Stimulated activated naive CD4-positive, alpha-beta T cell treated with Interleukin-2 at 50 U/mL for 16 hours (primary cell): Measurements from ENCODE around the gene TOE1.
"Not testable (repeated sequence)": the region's sequence is repeated elsewhere in the genome, so short reads cannot be mapped to it uniquely, and the experiment has no call there.

Experiments
- DNase-seq: peaks from one replicate; lab custom pipeline; 2025; lab: John Stamatoyannopoulos, UW

TOE1 gene

DNA sequence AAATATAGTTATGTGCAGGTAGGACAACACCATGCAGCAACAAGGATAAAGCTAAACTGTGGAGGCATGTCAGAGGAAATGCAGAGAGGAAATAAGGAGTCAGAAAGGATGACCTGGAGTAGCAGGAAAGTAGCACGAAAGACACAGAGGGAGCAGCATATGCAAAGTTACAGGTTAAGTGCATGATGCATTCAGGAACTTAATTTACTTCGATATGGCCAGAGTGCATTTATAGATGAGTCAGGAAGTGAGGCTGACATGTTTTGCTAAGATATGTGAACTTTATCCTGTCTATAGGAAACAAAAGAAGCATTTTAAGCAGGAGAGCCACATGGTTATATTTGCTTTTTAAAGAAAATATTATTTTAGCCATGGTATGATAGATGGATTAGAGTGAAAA is 15.7 kb downstream of the TOE1 start:
- no peak for DNase-seq

DNA sequence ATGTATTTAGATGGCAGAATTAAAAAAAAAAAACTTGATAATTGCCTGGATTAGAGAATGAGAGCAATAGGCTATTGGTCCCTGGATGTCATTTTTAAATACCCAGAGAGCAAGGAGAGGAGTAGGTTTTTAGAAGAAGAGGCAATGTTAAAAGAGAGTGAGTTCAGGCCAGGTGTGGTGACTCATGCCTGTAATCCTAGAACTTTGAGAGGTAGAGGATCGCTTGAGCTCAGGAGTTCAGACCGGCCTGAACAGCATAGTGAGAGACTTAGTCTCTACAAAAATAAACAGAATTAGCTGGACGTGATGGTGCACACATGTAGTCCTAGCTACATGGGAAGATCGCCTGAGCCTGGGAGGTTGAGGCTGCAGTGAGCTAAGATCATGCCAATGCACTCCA is 16.2 kb downstream of the TOE1 start:
- DNase-seq, result no peak

- peak; percentile 14 for DNase-seq
These were observed 20.0 kb downstream of the TOE1 start for GRCh38 chr1:45359882-45360513.

DNA sequence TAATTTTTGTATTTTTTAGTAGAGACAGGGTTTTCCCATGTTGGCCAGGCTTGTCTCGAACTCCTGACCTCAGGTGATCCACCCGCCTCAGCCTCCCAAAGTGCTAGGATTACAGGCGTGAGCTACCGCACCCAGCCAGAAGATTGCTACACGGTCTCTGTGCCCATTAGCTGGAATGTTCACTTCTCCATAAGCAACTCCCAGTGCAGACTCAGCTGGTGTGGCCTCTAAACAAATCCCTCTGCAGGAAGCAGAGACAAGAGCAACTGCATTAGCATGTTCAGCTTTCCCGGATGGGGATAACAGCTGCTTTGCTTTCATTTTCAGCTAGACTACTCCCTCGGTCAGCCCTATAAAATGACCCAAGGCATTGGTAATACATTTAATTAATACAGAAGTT is 21.0 kb downstream of the TOE1 start:
- DNase-seq, result not testable (repeated sequence)

GRCh38 chr1:45364294-45364693 is 24.3 kb downstream of the TOE1 start:
- no peak for DNase-seq

- no peak for DNase-seq
These were observed 25.1 kb downstream of the TOE1 start for GRCh38 chr1:45365051-45365450.

GRCh38 chr1:45370575-45370974 is 30.6 kb downstream of the TOE1 start:
- no peak for DNase-seq

GRCh38 chr1:45373573-45373972 is 33.6 kb downstream of the TOE1 start:
- no peak for DNase-seq

DNA sequence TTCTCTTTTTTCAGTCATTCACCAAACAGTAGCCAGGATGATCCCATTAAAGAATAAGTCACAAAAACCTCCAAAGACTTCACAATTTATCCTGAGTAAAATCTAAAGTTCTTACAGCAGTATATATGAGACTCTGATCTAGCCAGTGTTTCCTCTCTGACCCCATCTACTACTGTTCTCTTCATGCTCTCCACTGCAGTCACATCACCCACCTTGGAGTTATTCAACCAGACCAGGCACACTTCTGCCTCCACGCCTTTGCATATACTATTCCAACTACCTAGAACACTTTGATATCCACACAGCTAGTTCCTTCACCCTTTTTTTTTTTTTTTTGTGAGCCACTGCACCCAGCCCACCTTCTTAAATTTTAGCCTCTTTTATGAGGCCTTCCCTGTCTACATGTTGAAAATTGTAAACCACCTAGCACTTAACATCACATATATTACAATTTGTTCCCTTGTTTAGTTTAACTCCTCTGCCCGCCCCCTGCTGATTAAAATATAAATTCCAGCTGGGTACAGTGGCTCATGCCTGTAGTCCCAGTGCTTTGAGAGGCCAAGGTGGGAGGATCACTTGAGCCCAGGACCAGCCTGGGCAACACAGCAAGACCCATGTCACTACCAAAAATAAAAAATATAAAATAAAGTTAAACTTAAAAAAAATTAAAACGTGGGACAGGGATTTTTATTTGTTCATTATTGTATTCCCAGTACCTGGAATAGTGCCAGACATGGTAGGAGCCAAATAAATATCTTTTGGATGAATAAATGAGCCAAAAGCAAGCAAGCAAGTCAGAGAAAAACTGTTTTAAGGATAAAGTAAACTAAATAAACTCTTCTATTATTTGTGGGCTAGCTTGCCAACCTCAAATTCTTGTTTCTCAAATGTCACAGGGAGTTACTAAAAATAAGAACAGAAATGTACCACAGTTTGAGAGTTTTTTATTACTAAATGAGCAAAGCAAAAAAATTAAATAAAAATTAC is 35.4 kb downstream of the TOE1 start:
- no peak for DNase-seq

- DNase-seq, result no peak
These were observed 38.2 kb downstream of the TOE1 start for GRCh38 chr1:45378184-45378583.

DNA sequence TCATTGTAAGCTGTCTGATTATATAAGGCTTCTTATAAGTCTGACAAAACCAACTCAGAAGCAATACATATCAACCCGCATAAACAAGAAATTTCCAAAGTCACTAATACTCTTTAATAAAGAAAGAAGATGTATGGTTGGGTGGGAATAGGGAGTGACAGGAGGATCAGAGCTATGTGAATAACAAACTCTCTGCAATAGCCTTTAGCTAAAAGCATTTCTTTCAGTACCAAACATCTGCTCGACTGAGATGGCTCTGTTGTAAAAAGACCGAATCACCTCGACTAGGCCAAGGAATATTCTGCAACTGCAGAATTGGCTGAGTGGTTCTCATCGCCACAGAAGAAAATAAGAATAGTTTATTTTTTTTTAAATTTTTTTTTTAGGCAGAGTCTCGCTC is 39.6 kb downstream of the TOE1 start:
- DNase-seq, result no peak

GRCh38 chr1:45380125-45380524 is 40.2 kb downstream of the TOE1 start:
- DNase-seq, result no peak

DNA sequence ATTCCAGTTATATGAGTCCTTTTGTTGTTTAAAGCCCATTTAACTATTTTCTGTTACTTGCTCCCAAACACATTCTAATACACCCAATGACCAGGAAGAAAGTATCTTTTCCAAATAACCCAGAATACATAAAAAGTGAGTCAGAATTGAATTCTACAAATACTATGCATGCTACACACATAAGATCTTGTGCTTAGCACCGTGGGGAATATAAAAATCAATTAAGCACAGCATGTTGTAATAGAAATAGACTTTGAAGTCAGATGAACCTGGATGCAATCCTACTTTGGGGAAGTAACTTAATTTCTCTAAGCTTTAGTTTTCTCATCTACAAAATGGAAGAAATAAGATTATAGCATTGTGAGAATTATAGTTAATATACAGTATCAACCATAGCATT is 40.8 kb downstream of the TOE1 start:
- no peak for DNase-seq

GRCh38 chr1:45381243-45381642 is 41.3 kb downstream of the TOE1 start:
- DNase-seq, result no peak

DNA sequence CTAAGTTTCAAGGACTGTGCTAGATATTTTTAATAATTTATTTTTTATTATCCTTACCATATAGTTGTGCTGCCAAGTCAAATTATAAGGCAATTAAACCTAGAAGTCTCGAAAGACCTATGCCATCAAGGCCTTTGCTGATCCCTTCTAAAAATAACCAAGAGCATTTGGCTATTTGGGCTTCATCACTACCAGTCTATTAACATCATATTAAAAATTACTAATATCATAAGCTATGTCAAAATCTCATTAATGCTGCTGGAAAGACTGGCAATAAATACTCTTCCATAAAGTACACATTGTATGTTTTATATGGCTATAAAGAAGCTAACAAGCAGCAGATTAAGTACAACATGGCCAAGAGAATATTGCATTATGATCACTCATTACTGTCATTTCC is 43.2 kb downstream of the TOE1 start:
- DNase-seq, result no peak

- not testable (repeated sequence) for DNase-seq
These were observed 44.2 kb downstream of the TOE1 start for GRCh38 chr1:45384213-45384612.

- no peak for DNase-seq
These were observed 45.3 kb downstream of the TOE1 start for GRCh38 chr1:45385302-45385701.

GRCh38 chr1:45386219-45386618 is 46.2 kb downstream of the TOE1 start:
- no peak for DNase-seq
